K562 (cell line): ENCODE measurements around the gene NDOR1. TPM values are rescaled to one million over a fixed set of nuclear protein-coding genes. Genes with fewer than 3 reads are reported as not detected.

Experiments
- BDP1 ChIP-seq: IDR thresholded peaks from 3 replicates; pipeline ENCODE4 v1.6.1; 2011; ENCODE audit not compliant: insufficient read length, insufficient read depth
- GATA2 ChIP-seq: sonication (generic); formaldehyde crosslinking; IDR thresholded peaks from 2 replicates; pipeline ENCODE4 v1.4.0; 2020; ENCODE audit warnings: mild to moderate bottlenecking, missing genetic modification reagents
- KAT7 ChIP-seq: sonication (generic); formaldehyde crosslinking; IDR thresholded peaks from 2 replicates; pipeline ENCODE4 v1.8.0; 2022; ENCODE audit warnings: missing genetic modification reagents, mild to moderate bottlenecking, borderline replicate concordance
- KLF10 ChIP-seq: fragments of 250-450 bp; sonication (Bioruptor Pico); IDR thresholded peaks from 2 replicates; pipeline ENCODE4 v1.6.1; 2021; ENCODE audit warnings: matching md5 sums
- PHF20 ChIP-seq: fragments of 450-650 bp; IDR thresholded peaks from 2 replicates; pipeline ENCODE4 v1.6.1; 2018; ENCODE audit not compliant: partially characterized antibody
- RBM25 ChIP-seq: fragments of 200-400 bp; formaldehyde crosslinking; IDR thresholded peaks from 2 replicates; pipeline ENCODE4 v1.6.1; 2018; ENCODE audit warnings: low read length, low read depth, moderate library complexity; ENCODE audit not compliant: severe bottlenecking
- SOX6 ChIP-seq: fragments of 450-650 bp; IDR thresholded peaks from 2 replicates; pipeline ENCODE4 v1.6.1; 2014; ENCODE audit warnings: mild to moderate bottlenecking
- STAT5A ChIP-seq: IDR thresholded peaks from 2 replicates; pipeline ENCODE4 v1.6.1; 2012; ENCODE audit warnings: low read length, inconsistent platforms, borderline replicate concordance
- TAL1 ChIP-seq: fragments of 450-650 bp; IDR thresholded peaks from 2 replicates; pipeline ENCODE4 v1.6.1; 2016; ENCODE audit warnings: mild to moderate bottlenecking
- TBL1XR1 ChIP-seq, 2 experiments: IDR thresholded peaks; 2 replicates each; pipeline ENCODE4 v1.6.1; 2012; ENCODE audit warnings: improper control_type of control experiment in 2 of 2, low read length in 2 of 2, mild to moderate bottlenecking in 1 of 2
- TBP ChIP-seq: optimal IDR thresholded peaks from 2 replicates; pipeline ENCODE3; 2011; ENCODE audit warnings: low read depth, low read length, improper control_type of control experiment
- TCF7 ChIP-seq: sonication (generic); IDR thresholded peaks from 2 replicates; pipeline ENCODE4 v1.6.1; 2016; ENCODE audit warnings: antibody characterized with exemption, borderline replicate concordance
- ZNF77 ChIP-seq: fragments of 250-450 bp; sonication (Bioruptor Pico); IDR thresholded peaks from 2 replicates; pipeline ENCODE4 v1.5.0; 2020
- ZNF830 ChIP-seq: fragments of 250-450 bp; sonication (Bioruptor Pico); IDR thresholded peaks from 2 replicates; pipeline ENCODE4 v1.5.0; 2021; ENCODE audit warnings: mild to moderate bottlenecking
- polyA plus RNA-seq, 8 experiments: library from polyadenylated mRNA; depleted of rRNA in 4 of 8; stranded (reverse) in 5 of 8; unstranded in 3 of 8; fragments of >200 nt; fragmentation: Nextera tagmentation in 2 of 8; fragmentation: Illumina TruSeq in 1 of 8; extraction: Ambion mirVana in 2 of 8; extraction: Trizol in 1 of 8; gene quantifications; 2 replicates each; pipeline versions ENCODE4 v1.2.1 to v1.2.3, GENCODE V29; 2011 to 2014; ENCODE audit warnings: inconsistent platforms in 1 of 8, missing spikeins in 1 of 8
- total RNA-seq, 7 experiments: library from RNA; depleted of rRNA in 6 of 7; stranded (reverse); fragments of >200 nt in 6 of 7; fragmentation: Illumina TruSeq in 2 of 7; extraction: Trizol in 2 of 7; gene quantifications; 2 replicates each; pipeline versions ENCODE4 v1.2.1 to v1.2.3, GENCODE V29; 2011 to 2021; ENCODE audit warnings: low replicate concordance in 1 of 7
- TF ChIP-seq, protein P1 (sequence below): fragments of 450-650 bp; IDR thresholded peaks from 2 replicates; pipeline ENCODE4 v1.6.1; 2014; ENCODE audit warnings: low read depth, mild to moderate bottlenecking, moderate library complexity, borderline replicate concordance
- TF ChIP-seq, protein P2 (sequence below): fragments of 250-450 bp; sonication (Bioruptor Pico); IDR thresholded peaks from 2 replicates; pipeline ENCODE4 v1.8.0; 2022; ENCODE audit warnings: moderate library complexity, mild to moderate bottlenecking, inconsistent platforms
- TF ChIP-seq, protein P3 (sequence below): fragments of 250-450 bp; sonication (Bioruptor Pico); IDR thresholded peaks from 2 replicates; pipeline ENCODE4 v1.5.0; 2021; ENCODE audit warnings: mild to moderate bottlenecking, borderline replicate concordance
- TF ChIP-seq, protein P4 (sequence below): fragments of 450-650 bp; formaldehyde crosslinking; IDR thresholded peaks from 2 replicates; pipeline ENCODE4 v1.4.0; 2020; ENCODE audit warnings: mild to moderate bottlenecking
- TF ChIP-seq, protein P5 (sequence below): fragments of 250-450 bp; sonication (Bioruptor Pico); IDR thresholded peaks from 2 replicates; pipeline ENCODE4 v1.8.0; 2022; ENCODE audit warnings: inconsistent platforms

The NDOR1 gene
- total and polyA plus RNA-seq, 9 of the 15 experiments (the other 6 are each of a cell fraction or from before 2014, with no cell fraction given): 0.06 to 36.9 (median 6.9) TPM

DNA sequence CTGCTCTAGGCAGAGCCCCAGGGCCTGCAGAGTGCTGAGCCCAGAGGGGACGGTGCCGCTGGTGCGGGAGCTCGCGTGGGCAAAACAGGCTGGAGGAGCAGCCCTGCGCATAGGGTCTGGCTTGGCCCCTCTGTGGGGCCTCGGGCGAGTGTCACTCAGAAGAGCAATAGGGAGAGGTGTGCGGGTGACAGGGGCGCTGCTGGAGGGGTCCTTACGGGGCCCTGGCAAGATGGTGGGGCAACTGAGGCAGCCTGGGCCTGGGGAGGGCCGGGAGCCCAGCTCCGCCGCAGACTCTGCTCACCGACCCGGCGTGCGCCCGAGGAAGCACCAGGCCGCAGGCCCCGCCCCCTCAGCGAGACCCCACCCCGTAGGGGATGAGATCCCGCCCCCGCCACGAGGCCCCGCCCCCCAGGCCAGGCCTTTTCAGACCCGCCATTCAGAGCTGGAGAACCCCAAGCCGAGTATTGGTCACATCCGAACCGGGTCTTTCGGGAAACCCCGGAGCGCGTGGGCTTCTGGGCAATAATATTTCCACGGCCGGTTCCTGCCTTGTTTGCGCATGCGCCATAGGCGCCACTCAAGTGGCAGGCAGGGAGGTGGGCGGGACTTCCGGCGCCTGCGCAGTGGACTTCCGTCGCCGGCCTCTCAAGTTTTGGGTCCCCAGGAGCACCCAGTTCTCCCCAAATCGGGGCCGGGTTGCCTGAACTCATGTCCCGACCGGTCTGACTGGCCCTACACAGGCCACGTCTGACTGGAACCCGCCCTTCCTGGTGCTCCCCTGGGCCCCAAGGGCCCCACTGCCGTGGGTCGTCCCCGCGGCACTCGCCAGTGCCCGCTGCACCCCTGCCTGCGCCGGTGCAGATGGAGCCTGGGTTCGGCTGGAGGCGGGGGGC lies 17.8 kb downstream of the NDOR1 start (continued):
- TF ChIP-seq STAT5A (no peak), TAL1 (no peak), ZNF830 (CRISPR knock-in tag) (0 out of 2 replicates have a peak, but pooled peaks have one; percentile 16), RBM25 (no peak), GATA2 (no peak), TBL1XR1 (IDR thresholded peaks at IDR 0.05; ENCODE audit: low read length in 2 of 2) (peak in 1 of 2 experiments; percentile 25; a peak in 2 of 4 replicates), TBP (peak; percentile 58), PHF20 (peak; percentile 78), ZNF77 (CRISPR knock-in tag) (no peak), KAT7 (CRISPR knock-in tag) (no peak; the same call in 1 of the 2 replicates), SOX6 (no peak), KLF10 (CRISPR knock-in tag) (no peak), BDP1 (no peak), TCF7 (no peak)
- TF ChIP-seq, protein P1, sequence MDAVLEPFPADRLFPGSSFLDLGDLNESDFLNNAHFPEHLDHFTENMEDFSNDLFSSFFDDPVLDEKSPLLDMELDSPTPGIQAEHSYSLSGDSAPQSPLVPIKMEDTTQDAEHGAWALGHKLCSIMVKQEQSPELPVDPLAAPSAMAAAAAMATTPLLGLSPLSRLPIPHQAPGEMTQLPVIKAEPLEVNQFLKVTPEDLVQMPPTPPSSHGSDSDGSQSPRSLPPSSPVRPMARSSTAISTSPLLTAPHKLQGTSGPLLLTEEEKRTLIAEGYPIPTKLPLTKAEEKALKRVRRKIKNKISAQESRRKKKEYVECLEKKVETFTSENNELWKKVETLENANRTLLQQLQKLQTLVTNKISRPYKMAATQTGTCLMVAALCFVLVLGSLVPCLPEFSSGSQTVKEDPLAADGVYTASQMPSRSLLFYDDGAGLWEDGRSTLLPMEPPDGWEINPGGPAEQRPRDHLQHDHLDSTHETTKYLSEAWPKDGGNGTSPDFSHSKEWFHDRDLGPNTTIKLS: peak; percentile 49; the same call in 1 of the 2 replicates
- TF ChIP-seq, protein P2, sequence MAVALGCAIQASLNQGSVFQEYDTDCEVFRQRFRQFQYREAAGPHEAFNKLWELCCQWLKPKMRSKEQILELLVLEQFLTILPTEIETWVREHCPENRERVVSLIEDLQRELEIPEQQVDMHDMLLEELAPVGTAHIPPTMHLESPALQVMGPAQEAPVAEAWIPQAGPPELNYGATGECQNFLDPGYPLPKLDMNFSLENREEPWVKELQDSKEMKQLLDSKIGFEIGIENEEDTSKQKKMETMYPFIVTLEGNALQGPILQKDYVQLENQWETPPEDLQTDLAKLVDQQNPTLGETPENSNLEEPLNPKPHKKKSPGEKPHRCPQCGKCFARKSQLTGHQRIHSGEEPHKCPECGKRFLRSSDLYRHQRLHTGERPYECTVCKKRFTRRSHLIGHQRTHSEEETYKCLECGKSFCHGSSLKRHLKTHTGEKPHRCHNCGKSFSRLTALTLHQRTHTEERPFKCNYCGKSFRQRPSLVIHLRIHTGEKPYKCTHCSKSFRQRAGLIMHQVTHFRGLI (CRISPR knock-in tag): no peak
- TF ChIP-seq, protein P3, sequence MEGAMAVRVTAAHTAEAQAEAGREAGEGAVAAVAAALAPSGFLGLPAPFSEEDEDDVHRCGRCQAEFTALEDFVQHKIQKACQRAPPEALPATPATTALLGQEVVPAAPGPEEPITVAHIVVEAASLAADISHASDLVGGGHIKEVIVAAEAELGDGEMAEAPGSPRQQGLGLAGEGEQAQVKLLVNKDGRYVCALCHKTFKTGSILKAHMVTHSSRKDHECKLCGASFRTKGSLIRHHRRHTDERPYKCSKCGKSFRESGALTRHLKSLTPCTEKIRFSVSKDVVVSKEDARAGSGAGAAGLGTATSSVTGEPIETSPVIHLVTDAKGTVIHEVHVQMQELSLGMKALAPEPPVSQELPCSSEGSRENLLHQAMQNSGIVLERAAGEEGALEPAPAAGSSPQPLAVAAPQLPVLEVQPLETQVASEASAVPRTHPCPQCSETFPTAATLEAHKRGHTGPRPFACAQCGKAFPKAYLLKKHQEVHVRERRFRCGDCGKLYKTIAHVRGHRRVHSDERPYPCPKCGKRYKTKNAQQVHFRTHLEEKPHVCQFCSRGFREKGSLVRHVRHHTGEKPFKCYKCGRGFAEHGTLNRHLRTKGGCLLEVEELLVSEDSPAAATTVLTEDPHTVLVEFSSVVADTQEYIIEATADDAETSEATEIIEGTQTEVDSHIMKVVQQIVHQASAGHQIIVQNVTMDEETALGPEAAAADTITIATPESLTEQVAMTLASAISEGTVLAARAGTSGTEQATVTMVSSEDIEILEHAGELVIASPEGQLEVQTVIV (CRISPR knock-in tag): no peak
- TF ChIP-seq, protein P4, sequence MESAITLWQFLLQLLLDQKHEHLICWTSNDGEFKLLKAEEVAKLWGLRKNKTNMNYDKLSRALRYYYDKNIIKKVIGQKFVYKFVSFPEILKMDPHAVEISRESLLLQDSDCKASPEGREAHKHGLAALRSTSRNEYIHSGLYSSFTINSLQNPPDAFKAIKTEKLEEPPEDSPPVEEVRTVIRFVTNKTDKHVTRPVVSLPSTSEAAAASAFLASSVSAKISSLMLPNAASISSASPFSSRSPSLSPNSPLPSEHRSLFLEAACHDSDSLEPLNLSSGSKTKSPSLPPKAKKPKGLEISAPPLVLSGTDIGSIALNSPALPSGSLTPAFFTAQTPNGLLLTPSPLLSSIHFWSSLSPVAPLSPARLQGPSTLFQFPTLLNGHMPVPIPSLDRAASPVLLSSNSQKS (CRISPR knock-in tag): no peak
- TF ChIP-seq, protein P5, sequence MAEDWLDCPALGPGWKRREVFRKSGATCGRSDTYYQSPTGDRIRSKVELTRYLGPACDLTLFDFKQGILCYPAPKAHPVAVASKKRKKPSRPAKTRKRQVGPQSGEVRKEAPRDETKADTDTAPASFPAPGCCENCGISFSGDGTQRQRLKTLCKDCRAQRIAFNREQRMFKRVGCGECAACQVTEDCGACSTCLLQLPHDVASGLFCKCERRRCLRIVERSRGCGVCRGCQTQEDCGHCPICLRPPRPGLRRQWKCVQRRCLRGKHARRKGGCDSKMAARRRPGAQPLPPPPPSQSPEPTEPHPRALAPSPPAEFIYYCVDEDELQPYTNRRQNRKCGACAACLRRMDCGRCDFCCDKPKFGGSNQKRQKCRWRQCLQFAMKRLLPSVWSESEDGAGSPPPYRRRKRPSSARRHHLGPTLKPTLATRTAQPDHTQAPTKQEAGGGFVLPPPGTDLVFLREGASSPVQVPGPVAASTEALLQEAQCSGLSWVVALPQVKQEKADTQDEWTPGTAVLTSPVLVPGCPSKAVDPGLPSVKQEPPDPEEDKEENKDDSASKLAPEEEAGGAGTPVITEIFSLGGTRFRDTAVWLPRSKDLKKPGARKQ: no peak
